Uterus (tissue), 4 donors: ENCODE data around the gene PIK3C3. TPM values are rescaled to one million over a fixed set of nuclear protein-coding genes. Genes with fewer than 3 reads are reported as not detected.

Source experiments
- DNase-seq, 2 donors: peaks; one replicate each; pipeline ENCODE4 v3.0.0-alpha.2; 2019 to 2020
- H3K27ac ChIP-seq, 2 donors: fragments of 200-600 bp; sonication (generic); 1 replicate in 1 of 2; 2 replicates in 1 of 2; pipeline ENCODE4 v1.5.1; 2016 to 2018
- H3K27me3 ChIP-seq, 2 donors: fragments of 200-600 bp; sonication (generic); one replicate each; pipeline ENCODE4 v1.5.1; 2018 to 2019; ENCODE audit warnings: control low read depth in 1 of 2
- H3K36me3 ChIP-seq, 2 donors: fragments of 200-600 bp; sonication (generic); one replicate each; pipeline ENCODE4 v1.5.1; 2019; ENCODE audit warnings: control low read depth in 1 of 2
- H3K4me1 ChIP-seq, 2 donors: fragments of 200-600 bp; sonication (generic); one replicate each; pipeline ENCODE4 v1.5.1; 2018 to 2019; ENCODE audit warnings: control low read depth in 1 of 2
- H3K4me3 ChIP-seq, 2 donors: fragments of 200-600 bp; sonication (generic); 1 replicate in 1 of 2; 2 replicates in 1 of 2; pipeline ENCODE4 v1.5.1; 2018 to 2019; ENCODE audit warnings: mild to moderate bottlenecking in 1 of 2
- H3K9me3 ChIP-seq, 2 donors: fragments of 200-600 bp; sonication (generic); one replicate each; pipeline ENCODE4 v1.5.1; 2019; ENCODE audit warnings: control low read depth in 1 of 2
- POLR2A ChIP-seq, 2 donors: fragments of 450-650 bp; IDR thresholded peaks; one replicate each; pipeline ENCODE4 v1.6.1; 2016; ENCODE audit warnings: antibody characterized with exemption in 2 of 2, mild to moderate bottlenecking in 1 of 2, moderate library complexity in 1 of 2
- intact Hi-C: fragments of 100-400 bp; cut with DNase I; formaldehyde crosslinking; loops from one replicate; pipeline ENCODE4 v1.15.1; 2023; ENCODE audit warnings: low total_unique reads
- total RNA-seq, 4 donors: library from RNA; depleted of rRNA in 3 of 4; stranded (reverse); fragments of >200 nt in 3 of 4; gene quantifications; one replicate each; pipeline versions ENCODE4 v1.1.0 to v1.2.4, GENCODE V29; 2014 to 2023
- TF ChIP-seq, protein P1 (sequence below), 4 experiments: fragments of 200-600 bp in 2 of 4; fragments of 450-650 bp in 2 of 4; sonication (generic) in 2 of 4; IDR thresholded peaks; one replicate each; pipeline ENCODE4 v1.5.1; 2016 to 2019; ENCODE audit warnings: antibody characterized with exemption in 4 of 4, mild to moderate bottlenecking in 2 of 4, moderate library complexity in 1 of 4
- donor health status: DM: yes; HTN: yes; CAD: no.

The PIK3C3 gene
- total RNA-seq, 4 donors from 2014 or later = 57.6 to 114 (median 82.2) TPM

DNA sequence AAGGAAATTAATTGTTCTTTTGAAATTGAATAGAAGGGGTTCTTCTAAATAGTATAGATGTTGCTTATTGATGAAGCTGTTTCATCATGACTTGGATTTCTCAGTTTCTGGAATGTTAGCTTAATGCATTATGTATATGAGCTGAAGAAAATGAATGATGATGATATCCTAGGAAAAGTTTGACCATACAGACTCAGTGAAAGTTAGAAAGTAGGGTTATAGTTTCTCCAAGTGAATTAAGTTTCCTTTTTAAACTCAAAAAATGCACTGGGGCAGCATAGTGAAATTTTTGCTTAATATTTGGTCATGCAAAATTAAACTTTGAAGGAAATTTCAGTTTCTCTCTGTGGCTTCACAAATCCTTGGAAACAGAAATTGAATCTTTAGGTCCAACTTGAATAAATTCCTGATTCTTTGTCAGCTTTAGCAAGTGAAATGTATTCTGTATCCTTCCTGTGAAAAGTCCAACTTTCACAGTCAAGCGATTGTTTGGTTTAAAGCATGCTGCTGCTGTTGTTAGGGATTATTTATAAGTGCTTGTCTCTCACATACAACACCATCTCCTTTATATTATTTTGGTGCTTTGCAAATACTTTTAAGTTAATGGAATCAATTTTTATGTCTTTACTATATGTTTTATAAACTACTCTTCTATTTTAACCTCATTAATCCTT is 78.2 kb downstream of the PIK3C3 start:
- H3K4me1 ChIP-seq = no peaks in the 10 kb centered on the region
- intact Hi-C loops = no loop called here
- TF ChIP-seq, protein P1, sequence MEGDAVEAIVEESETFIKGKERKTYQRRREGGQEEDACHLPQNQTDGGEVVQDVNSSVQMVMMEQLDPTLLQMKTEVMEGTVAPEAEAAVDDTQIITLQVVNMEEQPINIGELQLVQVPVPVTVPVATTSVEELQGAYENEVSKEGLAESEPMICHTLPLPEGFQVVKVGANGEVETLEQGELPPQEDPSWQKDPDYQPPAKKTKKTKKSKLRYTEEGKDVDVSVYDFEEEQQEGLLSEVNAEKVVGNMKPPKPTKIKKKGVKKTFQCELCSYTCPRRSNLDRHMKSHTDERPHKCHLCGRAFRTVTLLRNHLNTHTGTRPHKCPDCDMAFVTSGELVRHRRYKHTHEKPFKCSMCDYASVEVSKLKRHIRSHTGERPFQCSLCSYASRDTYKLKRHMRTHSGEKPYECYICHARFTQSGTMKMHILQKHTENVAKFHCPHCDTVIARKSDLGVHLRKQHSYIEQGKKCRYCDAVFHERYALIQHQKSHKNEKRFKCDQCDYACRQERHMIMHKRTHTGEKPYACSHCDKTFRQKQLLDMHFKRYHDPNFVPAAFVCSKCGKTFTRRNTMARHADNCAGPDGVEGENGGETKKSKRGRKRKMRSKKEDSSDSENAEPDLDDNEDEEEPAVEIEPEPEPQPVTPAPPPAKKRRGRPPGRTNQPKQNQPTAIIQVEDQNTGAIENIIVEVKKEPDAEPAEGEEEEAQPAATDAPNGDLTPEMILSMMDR (IDR thresholded peaks at IDR 0.05) = no peak
- no peak for TF ChIP-seq POLR2A (IDR thresholded peaks at IDR 0.05)
- no peaks in the 10 kb centered on the region for H3K27me3 ChIP-seq
- H3K36me3 ChIP-seq = no peaks in the 10 kb centered on the region
- no peak overlapping the region for H3K27ac ChIP-seq
- H3K4me3 ChIP-seq = no peak overlapping the region
- DNase-seq = no peak
- no peaks in the 10 kb centered on the region for H3K9me3 ChIP-seq

DNA sequence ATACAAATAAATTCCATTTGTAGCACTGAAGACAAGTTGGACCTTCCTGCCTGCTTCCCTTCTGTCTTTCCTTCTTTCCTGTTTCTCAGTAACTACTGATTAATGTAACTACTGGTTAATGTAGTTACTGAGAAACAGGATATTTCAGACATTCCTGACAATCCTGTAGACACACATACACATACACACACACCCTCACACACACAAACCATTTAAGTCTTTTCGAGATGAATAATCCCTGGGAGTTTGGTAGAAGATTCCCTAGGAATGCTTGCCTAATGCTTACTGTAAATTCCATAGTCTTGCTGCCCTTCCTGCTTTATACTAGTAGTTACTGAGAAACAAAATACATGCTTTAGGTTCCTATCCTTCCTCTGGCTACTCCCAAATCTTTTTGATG is 83.9 kb downstream of the PIK3C3 start:
- no peaks in the 10 kb centered on the region for H3K4me1 ChIP-seq
- intact Hi-C loops = no loop called here
- no peak overlapping the region for H3K4me3 ChIP-seq
- H3K27ac ChIP-seq = no peak overlapping the region
- TF ChIP-seq POLR2A (IDR thresholded peaks at IDR 0.05) = no peak
- TF ChIP-seq, protein P1 (IDR thresholded peaks at IDR 0.05) = no peak
- H3K36me3 ChIP-seq = no peaks in the 10 kb centered on the region
- no peaks in the 10 kb centered on the region for H3K9me3 ChIP-seq
- no peak for DNase-seq
- no peaks in the 10 kb centered on the region for H3K27me3 ChIP-seq

DNA sequence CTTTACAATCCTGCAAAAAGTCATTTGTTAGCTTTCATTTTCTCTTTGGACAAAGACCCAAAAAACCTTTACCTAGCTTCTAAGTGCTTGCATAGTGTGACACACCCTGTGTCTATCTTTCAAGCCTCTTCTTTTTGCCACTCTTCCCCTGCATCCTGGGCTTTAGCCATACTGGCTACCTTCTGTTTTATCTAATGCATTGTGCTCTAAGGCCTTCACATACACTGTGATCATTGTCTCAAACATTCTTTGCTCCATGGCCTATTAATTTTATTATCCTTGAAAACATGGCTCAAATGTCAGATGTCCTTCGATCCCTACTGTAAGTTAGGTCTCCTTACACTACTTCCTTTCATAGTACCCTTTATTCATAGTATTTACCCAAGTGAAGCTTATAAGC is 84.4 kb downstream of the PIK3C3 start:
- Histone ChIP-seq H3K27me3 (no peaks in the 10 kb centered on the region), H3K4me3 (no peak overlapping the region), H3K9me3 (no peaks in the 10 kb centered on the region), H3K27ac (no peak overlapping the region), H3K36me3 (no peaks in the 10 kb centered on the region), H3K4me1 (no peaks in the 10 kb centered on the region)
- TF ChIP-seq, protein P1 (IDR thresholded peaks at IDR 0.05) = no peak
- no peak for TF ChIP-seq POLR2A (IDR thresholded peaks at IDR 0.05)
- intact Hi-C loops = no loop called here
- no peak for DNase-seq

DNA sequence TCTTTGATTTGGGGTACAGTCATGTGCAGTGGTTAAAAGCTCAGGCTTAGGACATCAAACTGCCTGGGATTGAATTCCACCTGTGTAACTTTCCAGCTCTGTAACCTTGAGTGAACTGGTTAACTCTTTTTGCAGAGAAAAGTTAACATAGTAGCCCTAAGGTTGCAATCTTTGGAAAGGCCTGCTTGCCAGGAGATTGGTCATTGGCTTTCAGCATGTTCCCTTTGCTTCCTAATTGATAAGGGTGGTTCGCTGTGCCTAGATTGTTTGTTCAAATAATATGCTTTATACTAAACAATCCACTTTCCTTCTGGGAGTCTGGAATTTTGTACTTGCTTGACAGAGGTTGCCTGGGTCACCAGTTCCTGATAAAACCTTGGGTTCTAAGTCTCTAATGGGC is 86.8 kb downstream of the PIK3C3 start:
- no peak overlapping the region for H3K4me3 ChIP-seq
- TF ChIP-seq, protein P1 (IDR thresholded peaks at IDR 0.05) = no peak
- TF ChIP-seq POLR2A (IDR thresholded peaks at IDR 0.05) = no peak

DNA sequence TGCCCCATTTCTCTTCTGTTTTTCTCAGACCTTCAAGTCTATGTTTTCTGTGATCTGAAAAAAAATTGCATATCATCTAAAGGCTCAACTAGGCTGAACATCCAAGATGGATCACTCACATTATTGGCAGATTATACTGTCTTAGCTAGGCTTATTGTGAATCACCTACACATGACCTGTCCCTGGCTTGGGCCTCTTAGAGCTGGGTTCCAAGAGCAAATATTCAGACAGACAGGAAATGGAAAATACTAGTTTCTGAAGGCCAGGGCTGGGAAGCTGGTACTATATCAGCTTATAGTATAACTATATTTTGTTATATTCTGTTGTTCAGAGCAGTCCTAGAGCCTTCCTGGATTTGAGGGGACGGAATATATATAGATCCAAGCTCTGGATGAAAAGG is 90.3 kb downstream of the PIK3C3 start:
- H3K9me3 ChIP-seq = no peaks in the 10 kb centered on the region
- no peaks in the 10 kb centered on the region for H3K27me3 ChIP-seq
- H3K36me3 ChIP-seq = no peaks in the 10 kb centered on the region
- no peak for DNase-seq
- TF ChIP-seq, protein P1 (IDR thresholded peaks at IDR 0.05) = no peak
- no peak for TF ChIP-seq POLR2A (IDR thresholded peaks at IDR 0.05)
- H3K4me1 ChIP-seq = no peaks in the 10 kb centered on the region
- intact Hi-C loops = no loop called here
- H3K4me3 ChIP-seq = no peak overlapping the region
- H3K27ac ChIP-seq = no peak overlapping the region

More for the DNA sequence above, 86.8 kb downstream of the PIK3C3 start:
- Histone ChIP-seq H3K36me3 (no peaks in the 10 kb centered on the region), H3K27me3 (no peaks in the 10 kb centered on the region), H3K9me3 (no peaks in the 10 kb centered on the region), H3K4me1 (no peaks in the 10 kb centered on the region), H3K27ac (no peak overlapping the region)
- no peak for DNase-seq
- intact Hi-C loops = no loop called here
